Stimulated activated CD4-positive, alpha-beta T cell treated with anti-CD3 and anti-CD28 coated beads, Interleukin-4, amount 100 ng/mL, for 1 hour (primary cell): ENCODE results near the gene PAX2.

ENCODE experiments used
- DNase-seq: peaks from one replicate; pipeline ENCODE4 v3.0.0-alpha.2; 2020

Gene PAX2

DNA sequence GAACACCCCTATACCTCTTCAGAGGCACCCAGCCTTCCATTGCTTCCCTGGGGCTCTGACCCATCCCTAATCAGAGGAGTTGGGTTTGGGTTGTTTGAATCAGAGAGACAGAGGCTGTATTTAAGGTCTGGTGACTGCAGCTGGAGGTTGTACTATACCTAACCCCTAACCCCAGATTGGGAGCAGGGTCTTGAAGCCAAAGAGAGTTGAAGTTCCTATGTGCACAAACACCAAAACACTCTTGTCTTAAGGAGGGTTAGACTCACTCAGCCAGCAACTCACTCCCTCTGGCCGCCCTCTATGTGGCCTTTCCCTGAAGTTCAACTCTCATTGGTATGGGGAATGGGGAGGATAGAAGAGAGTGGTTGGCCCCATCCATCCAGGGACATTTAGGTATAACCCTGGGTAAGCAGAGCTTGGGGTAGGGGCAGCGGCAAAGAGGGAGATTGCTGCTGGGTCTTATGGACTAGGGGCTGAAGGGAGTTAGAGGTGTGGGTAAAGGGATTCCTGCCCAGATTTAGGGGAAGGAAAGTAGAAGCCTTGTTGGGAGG, 80.0 kb downstream of the PAX2 start:
- DNase-seq: no peak

DNA sequence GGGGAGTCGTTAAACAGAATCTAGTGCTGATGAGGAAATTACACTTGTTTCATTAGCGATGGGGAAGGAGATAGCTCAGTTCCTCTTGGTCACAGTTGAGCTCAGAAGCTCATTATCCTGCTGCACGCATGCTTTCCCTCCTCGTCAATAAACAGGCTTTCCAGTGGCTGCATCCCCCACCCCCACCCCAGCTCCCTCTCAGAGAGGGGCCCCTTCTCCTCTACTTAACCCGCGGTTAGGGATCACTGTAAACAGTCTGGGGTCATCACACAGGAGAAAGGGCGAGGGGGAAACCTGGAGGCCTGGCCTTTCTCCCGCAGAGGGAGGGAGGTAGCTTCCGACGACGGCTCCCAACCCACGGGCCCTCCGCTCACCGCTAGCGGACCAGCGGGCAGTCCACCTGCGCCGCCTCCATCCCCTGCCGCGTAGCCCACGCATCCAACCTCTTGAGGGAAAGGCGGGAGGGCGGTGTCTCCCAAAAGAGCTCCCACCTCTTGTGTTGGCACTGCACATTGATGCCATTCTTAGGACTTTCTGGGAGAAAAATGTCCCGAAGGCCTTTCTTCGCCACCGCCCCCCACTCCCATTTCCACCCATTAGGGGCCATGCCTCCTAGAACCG, 80.8 kb downstream of the PAX2 start:
- DNase-seq: no peak

DNA sequence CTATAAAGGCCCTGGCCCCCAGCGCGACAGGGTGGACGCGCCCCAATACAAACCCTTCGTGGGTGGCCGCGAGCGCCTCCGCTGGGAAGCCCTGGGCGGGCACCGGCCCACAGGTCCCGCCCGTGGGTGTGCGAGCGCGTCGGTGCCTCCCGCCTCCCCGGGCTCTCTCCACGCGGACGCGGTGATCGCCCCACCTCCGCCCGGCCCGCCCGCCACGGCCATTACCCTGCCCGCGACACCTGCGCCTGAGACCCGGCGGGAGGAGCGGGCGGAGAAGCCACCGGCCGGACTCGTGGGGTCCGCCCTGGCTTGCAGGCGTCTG, 81.2 kb downstream of the PAX2 start:
- DNase-seq: no peak

DNA sequence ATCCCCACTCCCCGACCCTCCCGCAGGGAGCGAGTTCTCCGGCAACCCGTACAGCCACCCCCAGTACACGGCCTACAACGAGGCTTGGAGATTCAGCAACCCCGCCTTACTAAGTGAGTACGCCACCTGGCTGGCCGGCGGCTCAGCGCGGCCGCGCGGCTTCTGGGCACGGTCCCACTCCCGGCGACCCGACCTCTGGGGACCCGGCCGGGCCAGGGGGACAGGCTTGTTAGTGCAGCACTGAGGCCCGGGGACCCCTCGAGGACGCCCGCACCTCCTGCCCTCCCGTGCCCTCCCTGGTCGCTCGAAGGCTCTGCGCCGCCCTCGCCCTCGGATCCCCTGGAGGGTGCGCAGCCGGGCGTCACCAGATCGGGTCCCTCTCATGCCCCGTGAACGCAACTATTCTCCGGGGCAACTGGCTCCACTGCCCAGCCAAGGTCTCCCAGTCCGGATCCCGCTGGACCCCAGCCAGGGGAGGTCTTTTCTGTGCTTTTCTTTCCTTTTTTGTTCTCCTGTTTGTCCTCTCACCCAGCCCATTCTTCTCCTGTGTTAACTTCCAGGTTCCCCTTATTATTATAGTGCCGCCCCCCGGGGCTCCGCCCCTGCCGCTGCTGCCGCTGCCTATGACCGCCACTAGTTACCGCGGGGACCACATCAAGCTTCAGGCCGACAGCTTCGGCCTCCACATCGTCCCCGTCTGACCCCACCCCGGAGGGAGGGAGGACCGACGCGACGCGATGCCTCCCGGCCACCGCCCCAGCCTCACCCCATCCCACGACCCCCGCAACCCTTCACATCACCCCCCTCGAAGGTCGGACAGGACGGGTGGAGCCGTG, 81.8 kb downstream of the PAX2 start:
- DNase-seq: peak; percentile 29

DNA sequence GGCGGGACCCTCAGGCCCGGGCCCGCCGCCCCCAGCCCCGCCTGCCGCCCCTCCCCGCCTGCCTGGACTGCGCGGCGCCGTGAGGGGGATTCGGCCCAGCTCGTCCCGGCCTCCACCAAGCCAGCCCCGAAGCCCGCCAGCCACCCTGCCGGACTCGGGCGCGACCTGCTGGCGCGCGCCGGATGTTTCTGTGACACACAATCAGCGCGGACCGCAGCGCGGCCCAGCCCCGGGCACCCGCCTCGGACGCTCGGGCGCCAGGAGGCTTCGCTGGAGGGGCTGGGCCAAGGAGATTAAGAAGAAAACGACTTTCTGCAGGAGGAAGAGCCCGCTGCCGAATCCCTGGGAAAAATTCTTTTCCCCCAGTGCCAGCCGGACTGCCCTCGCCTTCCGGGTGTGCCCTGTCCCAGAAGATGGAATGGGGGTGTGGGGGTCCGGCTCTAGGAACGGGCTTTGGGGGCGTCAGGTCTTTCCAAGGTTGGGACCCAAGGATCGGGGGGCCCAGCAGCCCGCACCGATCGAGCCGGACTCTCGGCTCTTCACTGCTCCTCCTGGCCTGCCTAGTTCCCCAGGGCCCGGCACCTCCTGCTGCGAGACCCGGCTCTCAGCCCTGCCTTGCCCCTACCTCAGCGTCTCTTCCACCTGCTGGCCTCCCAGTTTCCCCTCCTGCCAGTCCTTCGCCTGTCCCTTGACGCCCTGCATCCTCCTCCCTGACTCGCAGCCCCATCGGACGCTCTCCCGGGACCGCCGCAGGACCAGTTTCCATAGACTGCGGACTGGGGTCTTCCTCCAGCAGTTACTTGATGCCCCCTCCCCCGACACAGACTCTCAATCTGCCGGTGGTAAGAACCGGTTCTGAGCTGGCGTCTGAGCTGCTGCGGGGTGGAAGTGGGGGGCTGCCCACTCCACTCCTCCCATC, 82.7 kb downstream of the PAX2 start:
- DNase-seq: peak; percentile 27

DNA sequence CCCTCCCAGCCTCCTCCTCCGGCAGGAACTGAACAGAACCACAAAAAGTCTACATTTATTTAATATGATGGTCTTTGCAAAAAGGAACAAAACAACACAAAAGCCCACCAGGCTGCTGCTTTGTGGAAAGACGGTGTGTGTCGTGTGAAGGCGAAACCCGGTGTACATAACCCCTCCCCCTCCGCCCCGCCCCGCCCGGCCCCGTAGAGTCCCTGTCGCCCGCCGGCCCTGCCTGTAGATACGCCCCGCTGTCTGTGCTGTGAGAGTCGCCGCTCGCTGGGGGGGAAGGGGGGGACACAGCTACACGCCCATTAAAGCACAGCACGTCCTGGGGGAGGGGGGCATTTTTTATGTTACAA, 83.3 kb downstream of the PAX2 start:
- DNase-seq: peak; percentile 41

DNA sequence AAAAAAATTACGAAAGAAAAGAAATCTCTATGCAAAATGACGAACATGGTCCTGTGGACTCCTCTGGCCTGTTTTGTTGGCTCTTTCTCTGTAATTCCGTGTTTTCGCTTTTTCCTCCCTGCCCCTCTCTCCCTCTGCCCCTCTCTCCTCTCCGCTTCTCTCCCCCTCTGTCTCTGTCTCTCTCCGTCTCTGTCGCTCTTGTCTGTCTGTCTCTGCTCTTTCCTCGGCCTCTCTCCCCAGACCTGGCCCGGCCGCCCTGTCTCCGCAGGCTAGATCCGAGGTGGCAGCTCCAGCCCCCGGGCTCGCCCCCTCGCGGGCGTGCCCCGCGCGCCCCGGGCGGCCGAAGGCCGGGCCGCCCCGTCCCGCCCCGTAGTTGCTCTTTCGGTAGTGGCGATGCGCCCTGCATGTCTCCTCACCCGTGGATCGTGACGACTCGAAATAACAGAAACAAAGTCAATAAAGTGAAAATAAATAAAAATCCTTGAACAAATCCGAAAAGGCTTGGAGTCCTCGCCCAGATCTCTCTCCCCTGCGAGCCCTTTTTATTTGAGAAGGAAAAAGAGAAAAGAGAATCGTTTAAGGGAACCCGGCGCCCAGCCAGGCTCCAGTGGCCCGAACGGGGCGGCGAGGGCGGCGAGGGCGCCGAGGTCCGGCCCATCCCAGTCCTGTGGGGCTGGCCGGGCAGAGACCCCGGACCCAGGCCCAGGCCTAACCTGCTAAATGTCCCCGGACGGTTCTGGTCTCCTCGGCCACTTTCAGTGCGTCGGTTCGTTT, 83.9 kb downstream of the PAX2 start:
- DNase-seq: no peak

DNA sequence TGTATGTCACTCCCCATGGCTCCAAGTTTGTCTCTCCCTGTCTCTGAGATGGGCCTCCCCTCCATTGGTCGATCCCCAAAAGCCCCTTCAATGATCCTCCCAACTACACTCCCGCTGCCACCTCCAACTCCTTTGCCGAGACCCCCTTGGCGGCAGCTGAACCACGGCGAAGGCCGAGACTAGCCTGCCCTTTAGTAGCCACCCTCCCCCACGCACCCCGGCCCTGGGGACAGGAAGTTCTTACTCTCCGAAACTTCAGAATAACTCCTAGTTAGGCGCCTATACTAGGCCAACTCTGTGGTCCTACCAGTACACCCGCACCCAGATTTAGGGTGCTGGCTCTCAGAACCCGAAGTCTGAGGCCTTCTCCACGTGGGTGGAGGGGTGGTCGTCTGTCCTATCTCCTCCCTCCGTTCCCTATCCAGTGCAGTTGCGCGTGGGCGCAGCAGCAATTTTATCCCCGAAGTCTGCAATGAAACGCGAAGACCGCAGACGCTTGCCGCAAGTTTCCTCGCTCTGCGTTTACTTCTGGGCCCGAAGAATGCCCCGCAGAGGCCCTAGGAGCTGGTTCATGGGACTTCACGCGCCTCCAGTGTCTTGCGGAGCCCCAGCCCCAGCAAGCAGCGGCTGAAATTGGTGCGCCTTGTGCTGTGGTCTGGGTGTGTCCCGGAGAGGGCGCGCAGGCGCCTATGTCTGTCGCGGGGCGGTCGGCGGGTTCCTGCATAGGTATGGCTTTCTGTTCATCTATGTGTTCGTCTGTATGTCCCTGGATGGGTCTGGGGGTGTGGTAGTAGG, 84.7 kb downstream of the PAX2 start:
- DNase-seq: no peak

DNA sequence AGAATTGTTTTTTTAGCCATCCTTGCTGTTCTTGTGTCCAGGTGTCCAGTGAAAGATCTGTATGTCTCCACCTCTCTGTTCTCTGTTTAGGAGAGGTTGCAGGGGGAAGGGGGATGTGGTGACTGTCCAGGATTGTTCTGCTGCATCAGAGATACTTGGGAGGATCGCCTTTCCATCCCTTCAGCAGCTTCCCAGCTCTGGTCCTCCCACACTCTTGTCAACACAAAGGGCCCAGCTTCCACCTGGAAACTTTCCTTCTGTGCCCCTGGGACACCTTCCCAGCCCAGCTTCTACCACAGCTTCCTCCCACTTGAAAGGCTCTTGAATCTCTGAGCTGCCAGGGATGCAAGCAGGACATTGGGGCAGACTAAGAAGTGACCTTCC, 85.3 kb downstream of the PAX2 start:
- no peak for DNase-seq

DNA sequence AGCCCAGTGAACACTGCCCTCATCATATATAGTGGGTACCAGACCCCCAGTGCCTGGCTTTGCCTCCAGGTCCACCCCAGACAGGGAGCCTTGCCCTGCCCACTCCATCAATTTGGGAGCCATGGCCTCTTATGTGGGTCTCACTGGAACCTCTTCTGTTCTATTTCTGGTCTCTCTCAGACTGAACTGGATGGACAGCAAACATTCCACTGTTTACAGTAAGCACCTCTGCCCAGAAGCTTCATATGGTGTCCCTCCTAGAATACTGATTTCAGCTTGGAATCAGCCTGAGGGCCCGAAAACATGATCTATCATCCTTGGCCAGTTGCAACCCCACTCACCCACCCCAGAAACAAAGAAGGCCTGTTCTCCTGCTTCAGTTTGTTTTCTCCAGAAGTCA, 86.4 kb downstream of the PAX2 start:
- DNase-seq: no peak

DNA sequence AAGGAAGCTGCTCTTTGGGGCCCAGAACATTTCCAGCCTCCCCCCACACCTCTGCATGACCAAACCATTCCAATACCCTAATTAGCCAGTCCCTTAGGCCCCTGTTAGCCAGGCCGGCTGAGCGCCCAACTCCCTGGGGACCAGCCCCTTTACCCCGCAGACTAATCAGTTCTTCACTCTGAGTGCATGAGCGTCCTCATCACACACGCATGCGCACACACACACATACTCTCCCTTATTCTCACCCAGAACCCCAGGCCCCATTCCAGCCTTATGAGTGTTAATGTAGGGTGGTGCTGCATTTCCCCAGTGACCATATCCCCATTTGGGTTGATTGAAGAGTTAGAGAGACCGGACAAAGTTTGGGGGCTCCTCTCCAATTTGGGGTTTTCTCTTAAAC, 90.4 kb downstream of the PAX2 start:
- no peak for DNase-seq

DNA sequence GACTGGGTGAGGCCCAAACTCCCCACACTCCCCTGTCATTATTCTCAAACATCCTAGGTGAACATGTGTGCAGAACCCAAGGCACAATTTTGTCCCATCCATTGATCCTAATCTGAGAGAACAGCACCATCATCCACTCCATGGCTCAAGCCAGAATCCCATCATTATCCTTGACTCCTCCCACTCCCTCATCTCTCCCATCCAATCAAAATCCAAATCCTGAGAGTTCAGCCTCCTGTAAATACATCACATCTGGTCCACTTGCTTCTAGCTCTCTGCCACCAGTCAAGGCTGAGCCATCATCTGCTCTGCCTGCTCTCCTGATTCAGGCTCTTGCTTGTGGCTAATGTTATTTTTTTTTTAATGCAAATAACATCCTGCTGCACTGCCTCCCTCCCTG, 91.5 kb downstream of the PAX2 start:
- DNase-seq: no peak

DNA sequence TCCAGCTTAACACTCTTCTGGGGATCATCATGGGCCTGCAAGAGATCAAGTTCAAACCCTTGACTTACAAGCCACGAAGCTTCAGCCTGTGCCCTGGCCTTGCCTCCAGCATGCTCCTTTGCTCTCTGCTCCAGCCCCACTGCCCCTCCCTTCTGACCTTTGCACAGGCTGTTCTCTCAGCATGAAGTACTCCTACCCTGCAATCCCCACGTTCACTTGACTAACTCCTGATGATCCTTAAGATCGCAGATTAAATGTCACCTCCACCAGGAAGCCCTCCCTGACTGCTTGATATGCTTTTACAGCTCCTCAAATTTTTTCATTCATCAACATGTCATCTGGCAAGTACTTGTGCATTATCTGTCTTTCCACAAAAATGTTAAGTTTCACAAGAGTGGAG, 91.9 kb downstream of the PAX2 start:
- DNase-seq: no peak

DNA sequence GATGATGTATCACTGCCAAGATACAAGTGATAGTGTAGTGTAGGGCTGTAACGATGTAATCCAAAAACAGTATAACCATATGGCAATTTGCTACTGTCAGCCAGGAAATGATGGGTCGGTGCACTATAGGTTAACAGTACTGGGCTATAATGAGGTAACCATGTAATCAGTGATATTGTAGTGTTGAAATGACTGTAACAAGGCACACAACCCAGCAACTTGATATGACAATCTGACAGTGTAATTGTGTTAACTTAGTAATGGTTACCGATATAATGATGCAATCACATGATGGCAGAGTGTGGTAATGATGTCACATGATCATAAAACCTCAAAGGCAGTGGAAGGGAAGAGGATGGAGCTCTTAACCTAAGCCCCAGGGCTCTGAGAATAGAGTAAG, 93.6 kb downstream of the PAX2 start:
- no peak for DNase-seq

DNA sequence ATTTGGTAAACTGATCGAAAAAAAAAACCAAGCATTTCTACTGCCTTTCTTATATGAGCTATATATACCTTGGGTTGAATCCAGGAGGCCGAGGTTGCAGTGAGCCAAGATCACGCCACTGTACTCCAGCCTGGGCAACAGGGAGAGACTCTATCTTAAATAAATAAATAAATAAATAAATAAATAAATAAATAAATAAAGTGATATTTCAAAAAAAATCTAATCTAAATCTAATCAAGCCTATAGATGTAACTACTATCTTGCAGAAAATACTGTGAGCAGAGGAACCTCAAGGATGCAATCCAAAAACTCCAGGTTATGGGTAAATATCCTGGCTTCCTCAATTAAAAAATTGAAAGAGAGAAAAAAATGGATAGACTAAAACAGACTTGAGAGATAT, 96.1 kb downstream of the PAX2 start:
- no peak for DNase-seq

DNA sequence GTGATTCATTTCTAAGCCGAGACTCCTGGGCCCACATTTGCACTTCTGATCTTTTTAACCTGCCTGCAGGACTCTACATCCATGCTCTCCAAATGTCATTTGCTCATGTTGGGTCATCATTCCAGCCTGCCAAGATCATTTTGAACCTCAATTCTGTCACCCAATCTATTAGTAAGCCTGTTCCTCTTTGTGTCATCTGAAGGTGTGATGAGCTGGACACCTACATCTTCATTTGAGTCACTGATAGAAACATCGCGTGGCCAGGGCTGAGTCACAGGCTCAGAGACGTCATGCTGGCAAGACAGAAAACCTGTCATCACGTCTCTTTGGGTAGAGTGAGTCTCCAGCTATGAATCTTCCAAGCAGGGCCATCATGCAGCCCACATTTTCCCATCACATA, 102.1 kb downstream of the PAX2 start:
- peak; percentile 54 for DNase-seq

DNA sequence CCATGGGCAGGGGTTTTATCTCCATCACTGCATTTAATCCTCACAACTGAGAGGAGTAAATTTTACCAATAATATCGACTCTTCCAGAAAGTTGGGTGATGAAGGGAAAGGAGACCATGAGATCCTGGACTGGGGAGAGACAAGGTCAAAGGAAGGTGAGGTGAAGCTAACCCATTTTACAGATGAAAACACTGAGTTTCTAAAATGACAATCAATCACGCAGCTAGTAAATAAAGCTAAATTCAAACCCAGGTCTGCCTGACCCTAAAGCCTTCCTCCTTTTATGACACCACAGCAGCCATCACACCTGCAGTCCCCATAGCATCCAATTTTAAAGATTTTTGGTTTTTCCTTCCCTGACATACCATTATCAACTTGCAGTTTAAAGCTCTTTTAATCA, 103.4 kb downstream of the PAX2 start:
- no peak for DNase-seq

DNA sequence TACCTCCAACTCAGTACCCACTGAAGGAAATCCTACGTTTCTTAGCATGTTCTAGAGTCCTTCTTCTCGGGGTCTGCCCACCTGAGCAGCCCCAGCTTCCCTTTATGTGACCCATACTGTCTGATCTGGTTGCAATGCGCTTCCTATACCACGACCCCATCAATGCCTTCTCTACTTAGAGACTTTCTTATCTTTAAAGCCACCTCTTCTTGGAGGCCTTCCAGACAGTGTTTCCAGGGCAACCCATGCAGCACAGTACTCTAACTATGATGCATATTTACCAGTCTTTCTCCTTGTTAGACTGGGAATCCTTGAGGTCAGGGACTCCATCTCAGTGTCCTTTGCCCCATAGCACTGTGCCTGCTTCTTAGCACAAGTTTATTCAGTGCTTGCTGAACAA, 112.9 kb downstream of the PAX2 start:
- DNase-seq: no peak

DNA sequence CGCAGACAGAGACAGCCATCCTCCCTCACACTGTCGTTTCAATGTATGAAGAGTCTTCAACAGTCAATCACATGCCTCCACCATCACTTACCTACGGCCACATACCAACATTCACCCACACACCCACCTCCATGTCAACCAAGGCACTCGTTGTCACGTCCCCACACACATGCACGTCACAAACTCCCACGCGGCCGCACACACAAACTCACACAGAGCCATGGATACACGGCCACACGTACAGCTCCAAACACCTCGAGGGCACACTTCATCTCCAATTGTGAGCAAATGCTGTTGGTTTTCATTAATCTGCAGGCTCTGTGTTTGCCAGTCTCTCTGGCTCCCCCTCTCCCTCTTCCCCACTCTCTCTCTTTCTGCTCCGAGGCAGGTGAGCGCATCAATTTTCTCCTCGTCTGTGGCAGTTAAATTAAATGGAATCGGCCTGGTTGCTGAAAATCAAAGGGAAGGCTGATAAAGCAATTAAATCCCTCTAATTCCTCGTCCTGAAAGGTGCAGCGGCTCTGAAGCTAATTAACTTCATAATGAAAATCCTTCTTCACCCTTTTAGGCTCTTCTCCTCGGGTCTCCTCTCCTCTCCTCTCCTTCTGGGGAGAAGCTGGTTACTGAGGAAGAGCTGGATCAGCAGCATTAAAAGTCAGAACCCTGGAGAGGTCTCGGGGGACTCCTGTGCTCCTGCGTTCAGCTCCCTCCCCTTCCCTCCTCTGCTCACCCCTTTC, 113.5 kb downstream of the PAX2 start:
- no peak for DNase-seq

DNA sequence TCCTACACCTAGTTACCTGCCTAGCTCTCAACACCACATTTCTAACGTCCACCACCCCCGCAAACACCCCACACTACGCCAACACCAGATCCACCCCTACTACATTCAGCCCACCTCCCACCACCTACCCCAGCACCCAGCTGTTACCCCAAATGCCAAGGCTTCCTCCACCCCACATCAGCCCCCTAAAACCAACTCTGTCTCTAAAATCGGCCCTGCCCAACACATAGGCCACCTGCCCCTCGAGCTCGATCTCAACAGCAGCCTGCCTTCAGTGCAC, 114.0 kb downstream of the PAX2 start:
- no peak for DNase-seq

DNA sequence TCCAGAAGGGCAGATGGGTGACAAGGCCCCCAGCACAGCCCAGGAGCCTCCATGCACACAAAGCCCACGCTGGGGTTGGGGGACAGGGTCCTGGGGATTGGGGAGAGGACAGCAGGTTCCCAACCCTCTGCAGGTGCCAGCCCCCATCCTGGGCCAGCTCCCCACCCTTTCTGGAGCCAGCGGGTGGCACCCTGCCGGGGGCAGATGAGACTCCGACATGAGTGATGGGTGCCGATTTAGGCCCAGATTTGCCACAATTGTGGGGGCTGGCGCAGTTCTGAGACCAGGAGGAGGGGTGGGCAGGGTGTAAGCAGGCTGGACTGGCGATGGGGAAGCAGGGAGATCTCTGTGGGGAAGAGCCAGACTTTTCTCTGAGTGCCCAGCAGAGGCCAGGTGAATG, 118.1 kb downstream of the PAX2 start:
- no peak for DNase-seq
